Caco-2 (cell line): ENCODE measurements around the gene ABCA13. TPM values are rescaled to one million over a fixed set of nuclear protein-coding genes. Genes with fewer than 3 reads are reported as not detected.
A peak's percentile ranks its signal among the peaks of the same experiment; 100 is the strongest.
"Not testable (repeated sequence)": the region's sequence is repeated elsewhere in the genome, so short reads cannot be mapped to it uniquely, and the experiment has no call there.

Experiments used
- BruUV-seq: library from RNA; stranded (reverse); fragments of 400-500 nt; replicated peaks from 2 replicates; lab custom pipeline; 2021; lab: Mats Ljungman, UMichigan
- CTCF ChIA-PET: fragments of 300-600 bp; sonication (Branson Sonifier 250); formaldehyde crosslinking; loops from one replicate; lab custom pipeline; 2022; ENCODE audit warnings: antibody characterized with exemption; lab: Charles Lee
- POLR2A ChIA-PET: fragments of 300-600 bp; sonication (Branson Sonifier 250); formaldehyde crosslinking; loops from one replicate; lab custom pipeline; 2022; ENCODE audit warnings: antibody characterized with exemption; lab: Charles Lee
- DNase-seq, 2 experiments: peaks; one replicate each; pipeline versions ENCODE4 v3.0.0 to v3.0.0-alpha.2; 2020 to 2022
- H3K27me3 ChIP-seq: replicated peaks from 2 replicates; pipeline ENCODE4 v1.6.0; 2011; ENCODE audit warnings: low read length; ENCODE audit not compliant: control insufficient read depth, insufficient read depth
- H3K36me3 ChIP-seq: 2 replicates; pipeline ENCODE4 v1.5.1; 2011; ENCODE audit warnings: low read length; ENCODE audit not compliant: control insufficient read depth, insufficient read depth
- H3K4me1 ChIP-seq: fragments of 250-450 bp; sonication (Bioruptor Pico); 2 replicates; pipeline ENCODE4 v1.5.1; 2020; ENCODE audit warnings: mild to moderate bottlenecking
- H3K4me3 ChIP-seq: 2 replicates; pipeline ENCODE4 v1.5.1; 2011; ENCODE audit warnings: low read depth, mild to moderate bottlenecking, control low read depth, low read length
- H3K9me3 ChIP-seq: fragments of 250-450 bp; sonication (Bioruptor Pico); 2 replicates; pipeline ENCODE4 v1.5.1; 2020; ENCODE audit warnings: mild to moderate bottlenecking, moderate library complexity
- H3K27ac Mint-ChIP-seq: one replicate; pipeline ENCODE4 v1.8.0; 2022; ENCODE audit warnings: mixed read lengths; ENCODE audit not compliant: unreplicated experiment
- H3K27me3 Mint-ChIP-seq: one replicate; pipeline ENCODE4 v1.8.0; 2022; ENCODE audit warnings: mixed read lengths; ENCODE audit not compliant: insufficient read depth, unreplicated experiment
- H3K36me3 Mint-ChIP-seq: one replicate; pipeline ENCODE4 v1.8.0; 2022; ENCODE audit warnings: mild to moderate bottlenecking, mixed read lengths; ENCODE audit not compliant: insufficient read depth, unreplicated experiment
- H3K4me1 Mint-ChIP-seq: one replicate; pipeline ENCODE4 v1.8.0; 2022; ENCODE audit warnings: low read depth, mixed read lengths; ENCODE audit not compliant: unreplicated experiment
- H3K4me3 Mint-ChIP-seq: one replicate; pipeline ENCODE4 v1.8.0; 2022; ENCODE audit warnings: mild to moderate bottlenecking, moderate library complexity, mixed read lengths; ENCODE audit not compliant: unreplicated experiment
- H3K9me3 Mint-ChIP-seq: one replicate; pipeline ENCODE4 v1.8.0; 2022; ENCODE audit warnings: mixed read lengths; ENCODE audit not compliant: unreplicated experiment
- intact Hi-C: fragments of 100-400 bp; cut with micrococcal nuclease; formaldehyde crosslinking; loops from one replicate; pipeline ENCODE4 v1.10.0; 2022; ENCODE audit not compliant: unreplicated experiment
- total RNA-seq: library from RNA; stranded (reverse); gene quantifications from 2 replicates; pipeline ENCODE4 v1.2.3, GENCODE V29; 2022
- TF ChIP-seq, protein P1 (sequence below), 2 experiments: fragments of 200-600 bp in 1 of 2; IDR thresholded peaks; 1 replicate in 1 of 2; 2 replicates in 1 of 2; pipeline versions ENCODE4 v1.5.1 to v1.8.0; 2011 to 2022; ENCODE audit warnings: antibody characterized with exemption in 1 of 2, control low read depth in 1 of 2, inconsistent platforms in 1 of 2, low read depth in 1 of 2, low read length in 1 of 2, mild to moderate bottlenecking in 1 of 2, moderate library complexity in 1 of 2; ENCODE audit not compliant: insufficient read depth in 1 of 2, severe bottlenecking in 1 of 2, unreplicated experiment in 1 of 2

ABCA13 gene
- total RNA-seq, 1 experiment from 2014 or later = 0.07 TPM

DNA sequence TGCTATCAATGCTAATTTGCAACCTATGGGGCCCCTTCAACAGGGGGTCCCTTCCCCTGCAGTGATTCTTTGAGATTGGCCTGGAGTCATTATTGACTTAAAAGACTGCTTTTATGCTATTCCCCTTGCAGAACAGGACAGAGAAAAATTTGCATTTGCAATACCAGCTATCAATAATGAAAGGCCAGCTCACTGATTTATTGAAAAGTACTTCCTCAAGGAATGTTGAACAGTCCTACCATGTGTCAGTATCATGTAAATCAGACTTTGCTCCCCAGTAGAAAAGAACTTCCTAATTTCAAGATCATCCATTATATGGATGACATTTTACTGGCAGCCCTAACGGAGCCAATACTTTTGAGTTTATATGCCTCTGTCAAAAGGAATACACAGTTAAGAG lies 29.7 kb upstream of the ABCA13 start:
- TF ChIP-seq, protein P1, sequence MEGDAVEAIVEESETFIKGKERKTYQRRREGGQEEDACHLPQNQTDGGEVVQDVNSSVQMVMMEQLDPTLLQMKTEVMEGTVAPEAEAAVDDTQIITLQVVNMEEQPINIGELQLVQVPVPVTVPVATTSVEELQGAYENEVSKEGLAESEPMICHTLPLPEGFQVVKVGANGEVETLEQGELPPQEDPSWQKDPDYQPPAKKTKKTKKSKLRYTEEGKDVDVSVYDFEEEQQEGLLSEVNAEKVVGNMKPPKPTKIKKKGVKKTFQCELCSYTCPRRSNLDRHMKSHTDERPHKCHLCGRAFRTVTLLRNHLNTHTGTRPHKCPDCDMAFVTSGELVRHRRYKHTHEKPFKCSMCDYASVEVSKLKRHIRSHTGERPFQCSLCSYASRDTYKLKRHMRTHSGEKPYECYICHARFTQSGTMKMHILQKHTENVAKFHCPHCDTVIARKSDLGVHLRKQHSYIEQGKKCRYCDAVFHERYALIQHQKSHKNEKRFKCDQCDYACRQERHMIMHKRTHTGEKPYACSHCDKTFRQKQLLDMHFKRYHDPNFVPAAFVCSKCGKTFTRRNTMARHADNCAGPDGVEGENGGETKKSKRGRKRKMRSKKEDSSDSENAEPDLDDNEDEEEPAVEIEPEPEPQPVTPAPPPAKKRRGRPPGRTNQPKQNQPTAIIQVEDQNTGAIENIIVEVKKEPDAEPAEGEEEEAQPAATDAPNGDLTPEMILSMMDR (IDR thresholded peaks at IDR 0.05; ENCODE audit: insufficient read depth in 1 of 2, low read depth in 1 of 2, low read length in 1 of 2, severe bottlenecking in 1 of 2, unreplicated experiment in 1 of 2) = no peak
- DNase-seq = no peak
- Mint-ChIP-seq H3K27ac (no peak overlapping the region), H3K27me3 (no peaks in the 10 kb centered on the region), H3K4me1 (peaks cover 33% of the 10 kb centered on the region), H3K4me3 (no peak overlapping the region), H3K9me3 (peaks cover 37% of the 10 kb centered on the region), H3K36me3 (peaks cover 24% of the 10 kb centered on the region)
- Histone ChIP-seq H3K9me3 (peaks cover 45% of the 10 kb centered on the region), H3K4me3 (no peak overlapping the region), H3K27me3 (no peaks in the 10 kb centered on the region), H3K4me1 (peaks cover 27% of the 10 kb centered on the region), H3K36me3 (no peaks in the 10 kb centered on the region)
- intact Hi-C loops = no loop called here
- ChIA-PET CTCF (no interaction called here), POLR2A (no interaction called here)
- no TSS peak for BruUV-seq

DNA sequence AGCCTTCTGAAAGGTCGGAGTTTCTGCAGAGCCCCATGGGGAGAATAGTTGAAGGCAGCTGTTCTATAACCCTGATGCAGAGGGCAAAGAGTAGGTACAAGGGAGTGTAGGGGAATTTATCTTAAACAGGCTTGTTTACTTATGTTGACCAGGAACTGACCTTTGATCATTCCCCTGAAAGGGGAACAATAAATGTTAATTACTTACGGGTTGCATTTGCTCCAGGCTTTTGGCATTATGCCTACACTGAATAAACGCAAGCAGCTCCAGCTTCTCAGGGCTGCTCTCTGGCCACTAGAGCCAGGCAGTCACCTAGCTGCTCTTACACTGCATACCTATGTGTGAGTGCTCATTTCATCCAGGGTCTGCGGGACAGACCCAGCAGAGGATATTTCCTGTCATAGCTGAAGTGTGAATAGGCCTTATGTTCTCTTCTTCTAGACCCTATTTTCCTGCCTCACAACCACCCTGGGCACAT lies 26.9 kb upstream of the ABCA13 start:
- Histone ChIP-seq H3K36me3 (no peaks in the 10 kb centered on the region), H3K4me3 (no peak overlapping the region), H3K9me3 (peaks cover 45% of the 10 kb centered on the region), H3K4me1 (peaks cover 47% of the 10 kb centered on the region), H3K27me3 (no peaks in the 10 kb centered on the region)
- BruUV-seq = no TSS peak
- peaks cover 19% of the 10 kb centered on the region for H3K36me3 Mint-ChIP-seq
- peak; percentile 43 to 53 for DNase-seq
- ChIA-PET POLR2A (no interaction called here), CTCF (interaction anchor here (0.6 kb wide), 2 partner anchors 13 to 66 kb away, joined by 3 to 4 read pairs; no protein-coding TSS in a partner anchor)
- no peaks in the 10 kb centered on the region for H3K27me3 Mint-ChIP-seq
- peaks cover 50% of the 10 kb centered on the region for H3K4me1 Mint-ChIP-seq
- intact Hi-C loops = no loop called here
- no peak overlapping the region for H3K4me3 Mint-ChIP-seq
- H3K27ac Mint-ChIP-seq = peak overlapping the region; percentile 30
- TF ChIP-seq, protein P1 (IDR thresholded peaks at IDR 0.05; ENCODE audit: insufficient read depth in 1 of 2, low read depth in 1 of 2, low read length in 1 of 2, severe bottlenecking in 1 of 2, unreplicated experiment in 1 of 2) = no peak
- peaks cover 46% of the 10 kb centered on the region for H3K9me3 Mint-ChIP-seq

DNA sequence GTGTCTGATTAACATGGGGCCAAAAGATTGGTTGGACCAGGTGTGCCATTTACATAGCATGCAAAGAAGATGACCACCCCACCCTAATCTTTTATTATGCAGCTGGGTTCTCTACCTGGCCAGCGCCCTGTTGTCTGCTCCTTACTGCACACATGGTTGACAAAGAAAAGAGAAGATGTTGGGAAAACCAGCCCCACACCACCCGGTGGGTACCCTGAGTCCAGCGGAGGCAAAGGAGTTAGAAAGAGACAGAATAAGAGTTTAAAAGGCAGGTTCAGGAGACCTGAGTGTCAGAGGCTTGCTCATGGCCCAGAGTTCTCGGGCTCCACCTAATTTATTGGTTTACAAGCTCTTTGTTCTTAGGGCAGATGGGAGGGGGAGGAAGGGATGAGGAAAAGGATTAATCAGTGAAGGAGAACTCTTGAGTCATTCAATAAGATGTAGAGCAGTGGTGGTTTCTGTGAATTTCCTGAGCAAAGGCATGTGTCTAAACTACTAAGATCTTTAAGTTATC lies 24.1 kb upstream of the ABCA13 start:
- POLR2A ChIA-PET = no interaction called here
- Mint-ChIP-seq H3K4me1 (peaks cover 37% of the 10 kb centered on the region), H3K9me3 (peaks cover 35% of the 10 kb centered on the region)

DNA sequence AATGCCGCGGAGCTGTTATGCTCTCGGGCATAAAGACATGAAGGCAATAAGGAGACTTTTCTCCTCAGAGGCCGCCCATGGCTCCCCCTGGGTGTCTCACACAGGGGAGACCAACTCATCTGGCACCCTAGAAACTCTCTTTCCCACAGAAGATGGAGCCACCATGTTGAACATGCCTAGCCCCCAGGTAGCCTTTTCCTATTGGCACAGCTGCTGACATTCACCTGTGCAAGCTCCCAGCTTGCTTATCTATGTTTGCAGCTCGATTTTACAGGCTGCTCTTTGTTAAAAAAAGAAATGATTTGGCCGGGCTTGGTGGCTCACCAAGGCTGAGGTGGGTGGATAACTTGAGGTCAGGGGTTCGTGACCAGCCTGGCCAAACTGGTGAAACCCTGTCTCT lies 23.6 kb upstream of the ABCA13 start:
- H3K4me3 ChIP-seq, H3K36me3 ChIP-seq, H3K27me3 ChIP-seq, intact Hi-C loops, H3K36me3 Mint-ChIP-seq, POLR2A ChIA-PET, BruUV-seq, H3K27me3 Mint-ChIP-seq: not testable (repeated sequence)
- Histone ChIP-seq H3K9me3 (peaks cover 24% of the 10 kb centered on the region), H3K4me1 (peaks cover 31% of the 10 kb centered on the region)
- Mint-ChIP-seq H3K4me3 (peak overlapping the region; percentile 29), H3K4me1 (peaks cover 37% of the 10 kb centered on the region), H3K9me3 (peaks cover 30% of the 10 kb centered on the region), H3K27ac (peak overlapping the region; percentile 78)
- CTCF ChIA-PET = interaction anchor here (0.7 kb wide), 1 partner anchor 10 kb away, joined by 3 read pairs; no protein-coding TSS in a partner anchor
- DNase-seq = peak; percentile 24 to 55

More for the DNA sequence above, 24.1 kb upstream of the ABCA13 start:
- H3K27ac Mint-ChIP-seq = peak overlapping the region; percentile 78
- Histone ChIP-seq H3K4me1 (peaks cover 31% of the 10 kb centered on the region), H3K27me3 (no peaks in the 10 kb centered on the region), H3K4me3 (no peak overlapping the region), H3K9me3 (peaks cover 24% of the 10 kb centered on the region), H3K36me3 (no peaks in the 10 kb centered on the region)
- CTCF ChIA-PET = interaction anchor here (0.7 kb wide), 1 partner anchor 9 kb away, joined by 3 read pairs; no protein-coding TSS in a partner anchor
- peak in 1 of 2 experiments; percentile 4 for DNase-seq
- intact Hi-C loops = no loop called here
- H3K36me3 Mint-ChIP-seq = peaks cover 5% of the 10 kb centered on the region
- peak overlapping the region; percentile 29 for H3K4me3 Mint-ChIP-seq
- no peaks in the 10 kb centered on the region for H3K27me3 Mint-ChIP-seq
- TF ChIP-seq, protein P1 (IDR thresholded peaks at IDR 0.05; ENCODE audit: insufficient read depth in 1 of 2, low read depth in 1 of 2, low read length in 1 of 2, severe bottlenecking in 1 of 2, unreplicated experiment in 1 of 2) = no peak
- no TSS peak for BruUV-seq
